Liver (tissue), 9 donors: ENCODE data around the gene OR10A7. TPM values are rescaled to one million over a fixed set of nuclear protein-coding genes. Genes with fewer than 3 reads are reported as not detected.

Experiments
- DNase-seq: peaks from one replicate; pipeline ENCODE4 v3.0.0-alpha.2; 2017; ENCODE audit warnings: low spot score
- H3K27ac ChIP-seq, 2 donors: one replicate each; pipeline ENCODE4 v1.7.0; 2013; ENCODE audit warnings: inconsistent platforms in 2 of 2, low read length in 2 of 2, control low read depth in 1 of 2, low read depth in 1 of 2, mild to moderate bottlenecking in 1 of 2
- H3K27me3 ChIP-seq, 4 donors: one replicate each; pipeline versions ENCODE4 v1.6.1 to v1.7.0; 2013; ENCODE audit warnings: low read length in 3 of 4, inconsistent platforms in 1 of 4, mild to moderate bottlenecking in 1 of 4, moderate library complexity in 1 of 4; ENCODE audit not compliant: control insufficient read depth in 4 of 4, insufficient read depth in 4 of 4
- H3K36me3 ChIP-seq, 4 donors: one replicate each; pipeline versions ENCODE4 v1.6.1 to v1.7.0; 2013; ENCODE audit warnings: low read length in 3 of 4, mild to moderate bottlenecking in 3 of 4, low read depth in 1 of 4, moderate library complexity in 1 of 4; ENCODE audit not compliant: control insufficient read depth in 4 of 4, insufficient read depth in 3 of 4
- H3K4me1 ChIP-seq, 4 donors: one replicate each; pipeline versions ENCODE4 v1.6.1 to v1.7.0; 2013; ENCODE audit warnings: low read length in 3 of 4, mild to moderate bottlenecking in 3 of 4, moderate library complexity in 1 of 4; ENCODE audit not compliant: control insufficient read depth in 4 of 4, insufficient read depth in 4 of 4
- H3K4me3 ChIP-seq, 3 donors: one replicate each; pipeline versions ENCODE4 v1.6.1 to v1.7.0; 2013; ENCODE audit warnings: low read length in 3 of 3, control low read depth in 1 of 3, low read depth in 1 of 3, mild to moderate bottlenecking in 1 of 3
- H3K9ac ChIP-seq, 2 donors: one replicate each; pipeline ENCODE4 v1.7.0; 2013; ENCODE audit warnings: low read length in 2 of 2, mild to moderate bottlenecking in 2 of 2, moderate library complexity in 2 of 2, control low read depth in 1 of 2, low read depth in 1 of 2
- H3K9me3 ChIP-seq, 4 donors: one replicate each; pipeline versions ENCODE4 v1.6.1 to v1.7.0; 2013; ENCODE audit warnings: low read length in 3 of 4; ENCODE audit not compliant: control insufficient read depth in 4 of 4
- ATF3 ChIP-seq: IDR thresholded peaks from 2 replicates; pipeline ENCODE4 v1.6.1; 2016; ENCODE audit warnings: antibody characterized with exemption
- CTCF ChIP-seq: fragments of 150-350 bp; IDR thresholded peaks from 2 replicates; pipeline ENCODE4 v1.5.1; 2017; ENCODE audit warnings: improper control_type of control experiment, low read depth, low read length; ENCODE audit not compliant: missing input control
- EGR1 ChIP-seq, 2 donors: IDR thresholded peaks; 2 replicates each; pipeline ENCODE4 v1.6.1; 2016 to 2018; ENCODE audit warnings: antibody characterized with exemption in 2 of 2, low read depth in 2 of 2
- FOXA1 ChIP-seq: IDR thresholded peaks from 2 replicates; pipeline ENCODE4 v1.6.1; 2016; ENCODE audit warnings: antibody characterized with exemption
- HNF4A ChIP-seq, 2 donors: conservative IDR thresholded peaks; 2 replicates each; pipeline ENCODE4 v1.6.1; 2016; ENCODE audit warnings: antibody characterized with exemption in 2 of 2, mild to moderate bottlenecking in 2 of 2
- HNF4G ChIP-seq: IDR thresholded peaks from 2 replicates; pipeline ENCODE4 v1.6.1; 2016; ENCODE audit warnings: antibody characterized with exemption
- JUND ChIP-seq, 2 donors: IDR thresholded peaks; 2 replicates each; pipeline ENCODE4 v1.6.1; 2016; ENCODE audit warnings: antibody characterized with exemption in 2 of 2
- MAX ChIP-seq: IDR thresholded peaks from 2 replicates; pipeline ENCODE4 v1.6.1; 2016; ENCODE audit warnings: antibody characterized with exemption
- NR2F2 ChIP-seq: IDR thresholded peaks from 2 replicates; pipeline ENCODE4 v1.6.1; 2016; ENCODE audit warnings: antibody characterized with exemption
- REST ChIP-seq: IDR thresholded peaks from 2 replicates; pipeline ENCODE4 v1.6.1; 2016; ENCODE audit warnings: antibody characterized with exemption, mild to moderate bottlenecking
- SP1 ChIP-seq: IDR thresholded peaks from 2 replicates; pipeline ENCODE4 v1.6.1; 2018; ENCODE audit warnings: antibody characterized with exemption, mild to moderate bottlenecking
- TAF1 ChIP-seq: conservative IDR thresholded peaks from 2 replicates; pipeline ENCODE4 v1.6.1; 2016; ENCODE audit warnings: antibody characterized with exemption, mild to moderate bottlenecking
- YY1 ChIP-seq: IDR thresholded peaks from 2 replicates; pipeline ENCODE4 v1.6.1; 2016; ENCODE audit warnings: antibody characterized with exemption, mild to moderate bottlenecking
- ZBTB33 ChIP-seq: IDR thresholded peaks from 2 replicates; pipeline ENCODE4 v1.6.1; 2016; ENCODE audit warnings: antibody characterized with exemption
- WGBS: extraction: QIAGEN DNeasy Blood & Tissue Kit; methylation state at CpG from one replicate; pipeline ENCODE4 v1.1.7; 2013; 5-methylcytosine and 5-hydroxymethylcytosine counted together
- polyA plus RNA-seq, 2 donors: library from polyadenylated mRNA; stranded (reverse) in 1 of 2; unstranded in 1 of 2; fragments of 200-250 nt in 1 of 2; fragments of >200 nt in 1 of 2; fragmentation: Nextera tagmentation in 1 of 2; extraction: Ambion mirVana in 1 of 2; gene quantifications; one replicate each; pipeline versions ENCODE4 v1.2.1 to v1.2.3, GENCODE V29; 2013 to 2015
- total RNA-seq, 2 donors: library from RNA; depleted of rRNA; stranded (reverse); fragments of >200 nt; gene quantifications; one replicate each; pipeline ENCODE4 v1.2.3, GENCODE V29; 2014
- donor health status: healthy.
- donor health status: healthy.
- donor health status: healthy.
- donor health status: healthy.
- donor health status: healthy.

Gene OR10A7
- total and polyA plus RNA-seq, 4 donors, result not detected

- TF ChIP-seq ZBTB33 (no peak), NR2F2 (no peak), JUND (IDR thresholded peaks at IDR 0.05) (no peak), HNF4G (no peak), MAX (no peak), CTCF (no peak), ATF3 (no peak), EGR1 (IDR thresholded peaks at IDR 0.05; ENCODE audit: low read depth in 2 of 2) (no peak), FOXA1 (no peak), HNF4A (conservative IDR thresholded peaks at IDR 0.05) (no peak)
- H3K4me3 ChIP-seq, result no peak overlapping the region
- H3K4me1 ChIP-seq, result no peaks in the 10 kb centered on the region
- no peak for DNase-seq
- WGBS, result 85% methylated on average over 3 of the region's 3 CpGs
- H3K27me3 ChIP-seq, result no peaks in the 10 kb centered on the region
- H3K27ac ChIP-seq, result no peak overlapping the region
- no peaks in the 10 kb centered on the region for H3K36me3 ChIP-seq
- H3K9me3 ChIP-seq, result no peaks in the 10 kb centered on the region
- no peak overlapping the region for H3K9ac ChIP-seq
Measured at GRCh38 chr12:55194382-55194781, 26.4 kb upstream of the OR10A7 start.

- H3K27ac ChIP-seq, result no peak overlapping the region
- H3K27me3 ChIP-seq, result no peaks in the 10 kb centered on the region
- DNase-seq, result no peak
- no peak overlapping the region for H3K9ac ChIP-seq
- no peaks in the 10 kb centered on the region for H3K4me1 ChIP-seq
- 53% methylated on average over 1 of the region's 1 CpG for WGBS
- no peaks in the 10 kb centered on the region for H3K9me3 ChIP-seq
- H3K4me3 ChIP-seq, result no peak overlapping the region
- no peaks in the 10 kb centered on the region for H3K36me3 ChIP-seq
- TF ChIP-seq FOXA1, result no peak
- TF ChIP-seq CTCF, result no peak
- TF ChIP-seq YY1, result no peak
- TF ChIP-seq SP1, result no peak
- no peak for TF ChIP-seq TAF1
- TF ChIP-seq REST, result no peak
Measured at GRCh38 chr12:55226523-55226922, 5.7 kb downstream of the OR10A7 start.
